ENCODE results near the gene FAM171A1.

Gene FAM171A1

GRCh38 chr10:15181576-15182156, 189.4 kb downstream of the FAM171A1 start:
- in situ Hi-C loops (cut with MboI; ENCODE audit: low sequenced_read_pairs) = no loop called here

- in situ Hi-C loops (cut with MboI; ENCODE audit: low sequenced_read_pairs) = no loop called here
Measured at GRCh38 chr10:15180736-15181135, 190.4 kb downstream of the FAM171A1 start.

GRCh38 chr10:15176269-15176668, 194.8 kb downstream of the FAM171A1 start:
- in situ Hi-C loops (cut with MboI; ENCODE audit: low sequenced_read_pairs) = no loop called here

- in situ Hi-C loops (cut with MboI; ENCODE audit: low sequenced_read_pairs) = no loop called here
Measured at GRCh38 chr10:15175587-15175986, 195.5 kb downstream of the FAM171A1 start.

GRCh38 chr10:15172306-15172840, 198.7 kb downstream of the FAM171A1 start:
- in situ Hi-C loops (cut with MboI; ENCODE audit: low sequenced_read_pairs) = no loop called here

- in situ Hi-C loops (cut with MboI; ENCODE audit: low sequenced_read_pairs) = no loop called here
Measured at GRCh38 chr10:15169555-15170401, 201.3 kb downstream of the FAM171A1 start.

- in situ Hi-C loops (cut with MboI; ENCODE audit: low sequenced_read_pairs) = no loop called here
Measured at GRCh38 chr10:15168786-15169554, 202.1 kb downstream of the FAM171A1 start.

- in situ Hi-C loops (cut with MboI; ENCODE audit: low sequenced_read_pairs) = no loop called here
Measured at GRCh38 chr10:15168291-15168785, 202.8 kb downstream of the FAM171A1 start, which contains the start of gene NMT2. Gene NMT2 (minus strand): TSS chr10:15168693. CDS start chr10:15168612, 81 bp downstream.

- in situ Hi-C loops (cut with MboI; ENCODE audit: low sequenced_read_pairs) = no loop called here
Measured at GRCh38 chr10:15167411-15168290, 203.4 kb downstream of the FAM171A1 start.

GRCh38 chr10:15166325-15166724, 204.8 kb downstream of the FAM171A1 start:
- in situ Hi-C loops (cut with MboI; ENCODE audit: low sequenced_read_pairs) = no loop called here

GRCh38 chr10:15163253-15163828, 207.7 kb downstream of the FAM171A1 start:
- in situ Hi-C loops (cut with MboI; ENCODE audit: low sequenced_read_pairs) = no loop called here

Measured in hTERT RPE-1 (cell line).